K562 (cell line): Measurements from ENCODE around the gene MAP2K4. TPM values are rescaled to one million over a fixed set of nuclear protein-coding genes. Genes with fewer than 3 reads are reported as not detected.

ENCODE experiments used
- ATAC-seq: fragments of 200-7000 bp; cut with Tn5 transposase; 3 replicates; pipeline ENCODE4 v1.9.1; 2020; ENCODE audit warnings: moderate library complexity
- BruUV-seq: library from RNA; stranded (reverse); fragments of 400-500 nt; replicated peaks from 2 replicates; lab custom pipeline; 2021; lab: Mats Ljungman, UMichigan
- CTCF ChIA-PET: fragments of 300-600 bp; formaldehyde crosslinking; extraction: SDS; loops from one replicate; lab custom pipeline; 2021; ENCODE audit warnings: low intra/inter-chr PET ratio; lab: Yijun Ruan, JAX
- POLR2A ChIA-PET: fragments of 300-600, 350-650 bp; sonication (Branson Sonifier 250); formaldehyde crosslinking; extraction: SDS; loops from one replicate; lab custom pipeline; 2021; ENCODE audit warnings: antibody characterized with exemption, inconsistent platforms; lab: Yijun Ruan, JAX
- DNase-seq, 4 experiments: peaks; one replicate each; pipeline versions ENCODE4 v3.0.0 to v3.0.0-alpha.2; 2011 to 2018; ENCODE audit warnings: low spot score in 3 of 4, mixed read lengths in 3 of 4; ENCODE audit errors: extremely low read depth in 1 of 4
- FAIRE-seq: peaks from 2 replicates; lab custom pipeline; 2011; peaks lifted over from hg19 to GRCh38; lab: Jason Lieb, UNC
- H2AFZ ChIP-seq: 2 replicates; pipeline ENCODE4 v1.6.0; 2011; ENCODE audit warnings: low read depth, low read length, control low read depth, inconsistent platforms
- H3K27ac ChIP-seq: fragments of 200-600 bp; 3 replicates; pipeline ENCODE4 v1.8.0; 2011; ENCODE audit warnings: low read depth, mild to moderate bottlenecking, control low read depth, inconsistent platforms, low read length, moderate library complexity, mixed read lengths; ENCODE audit errors: extremely low read depth
- H3K27me3 ChIP-seq, 2 experiments: fragments of 300-600 bp in 1 of 2; 2 replicates in 1 of 2; 3 replicates in 1 of 2; pipeline versions ENCODE4 v1.6.0 to v1.8.0; 2011; ENCODE audit warnings: inconsistent platforms in 2 of 2, low read length in 2 of 2, mild to moderate bottlenecking in 1 of 2, mixed read lengths in 1 of 2, moderate library complexity in 1 of 2; ENCODE audit not compliant: control insufficient read depth in 2 of 2, insufficient read depth in 2 of 2
- H3K36me3 ChIP-seq: fragments of 300-600 bp; 3 replicates; pipeline ENCODE4 v1.8.0; 2011; ENCODE audit warnings: mild to moderate bottlenecking, low read length, inconsistent platforms; ENCODE audit not compliant: control insufficient read depth, insufficient read depth
- H3K4me1 ChIP-seq, 2 experiments: fragments of 200-600 bp in 1 of 2; replicated peaks in 1 of 2; 2 replicates in 1 of 2; 3 replicates in 1 of 2; pipeline versions ENCODE4 v1.5.1 to v1.8.0; 2011; ENCODE audit warnings: inconsistent platforms in 2 of 2, low read length in 2 of 2, mild to moderate bottlenecking in 1 of 2, mixed read lengths in 1 of 2, moderate library complexity in 1 of 2; ENCODE audit not compliant: control insufficient read depth in 2 of 2, insufficient read depth in 2 of 2
- H3K4me2 ChIP-seq: 2 replicates; pipeline ENCODE4 v1.6.1; 2011; ENCODE audit warnings: low read length, control low read depth, inconsistent platforms, mixed read lengths; ENCODE audit not compliant: insufficient read depth
- H3K4me3 ChIP-seq: fragments of 200-600 bp; sonication (generic), shearing (Covaris generic); 2 replicates; pipeline ENCODE4 v1.5.1; 2016; ENCODE audit warnings: control low read depth, inconsistent platforms
- H3K79me2 ChIP-seq: fragments of 200-600 bp; 3 replicates; pipeline ENCODE4 v1.8.0; 2011; ENCODE audit warnings: low read length, inconsistent platforms; ENCODE audit not compliant: control insufficient read depth, insufficient read depth
- H3K9ac ChIP-seq, 2 experiments: 2 replicates each; pipeline versions ENCODE4 v1.6.0 to v1.6.1; 2011; ENCODE audit warnings: low read depth in 2 of 2, low read length in 2 of 2, control low read depth in 1 of 2, inconsistent platforms in 1 of 2, mild to moderate bottlenecking in 1 of 2, mixed read lengths in 1 of 2; ENCODE audit not compliant: insufficient read depth in 1 of 2
- H3K9me1 ChIP-seq: one replicate; pipeline ENCODE4 v1.6.0; 2011; ENCODE audit warnings: inconsistent platforms, mild to moderate bottlenecking, low read length, moderate library complexity; ENCODE audit not compliant: control insufficient read depth, insufficient read depth
- H3K9me3 ChIP-seq: replicated peaks from 2 replicates; pipeline ENCODE4 v1.5.1; 2011; ENCODE audit warnings: low read depth, low read length, inconsistent platforms; ENCODE audit not compliant: control insufficient read depth, insufficient read depth
- H4K20me1 ChIP-seq: replicated peaks from 2 replicates; pipeline ENCODE4 v1.6.1; 2011; ENCODE audit warnings: low read length, inconsistent platforms, mixed read lengths; ENCODE audit not compliant: control insufficient read depth, insufficient read depth
- ATF2 ChIP-seq: sonication (generic); formaldehyde crosslinking; IDR thresholded peaks from 2 replicates; pipeline ENCODE4 v1.8.1; 2022; ENCODE audit warnings: missing genetic modification reagents
- BCLAF1 ChIP-seq, 2 experiments: fragments of 450-650 bp in 1 of 2; IDR thresholded peaks; 2 replicates each; pipeline ENCODE4 v1.6.1; 2011 to 2017; ENCODE audit warnings: low read depth in 2 of 2, antibody characterized with exemption in 1 of 2, borderline replicate concordance in 1 of 2, low read length in 1 of 2, mild to moderate bottlenecking in 1 of 2, mixed read lengths in 1 of 2; ENCODE audit not compliant: control insufficient read depth in 1 of 2
- FOXA3 ChIP-seq, 2 experiments: fragments of 450-650 bp in 1 of 2; sonication (generic) in 1 of 2; formaldehyde crosslinking; IDR thresholded peaks in 1 of 2; conservative IDR thresholded peaks in 1 of 2; 2 replicates each; pipeline versions ENCODE4 v1.4.0 to v1.8.0; 2020 to 2022; ENCODE audit warnings: mild to moderate bottlenecking in 2 of 2, missing genetic modification reagents in 1 of 2
- FOXK2 ChIP-seq, 2 experiments: fragments of 450-650 bp; IDR thresholded peaks in 1 of 2; conservative IDR thresholded peaks in 1 of 2; 2 replicates each; pipeline ENCODE4 v1.6.1; 2016; ENCODE audit warnings: low read depth in 2 of 2, mild to moderate bottlenecking in 1 of 2
- FOXM1 ChIP-seq, 2 experiments: fragments of 450-650 bp in 1 of 2; sonication (generic) in 1 of 2; formaldehyde crosslinking in 1 of 2; IDR thresholded peaks; 2 replicates each; pipeline versions ENCODE4 v1.6.1 to v1.9.0; 2017 to 2022; ENCODE audit warnings: low read depth in 2 of 2, mild to moderate bottlenecking in 2 of 2, missing genetic modification reagents in 1 of 2, moderate library complexity in 1 of 2
- POLR2H ChIP-seq: IDR thresholded peaks from 2 replicates; pipeline ENCODE4 v1.6.1; 2016; ENCODE audit warnings: missing genetic modification characterization, low read depth, mild to moderate bottlenecking, control low read depth, missing compliant biosample characterization, moderate library complexity
- in situ Hi-C: fragments of 300-500 bp; cut with MboI; formaldehyde crosslinking; loops from 4 replicates; pipeline ENCODE4 v1.15.0; 2018; ENCODE audit warnings: inconsistent platforms, mixed read lengths
- intact Hi-C: fragments of 100-400 bp; cut with micrococcal nuclease; formaldehyde crosslinking; loops from 2 replicates; pipeline ENCODE4 v1.14.2; 2022
- polyA plus RNA-seq, 8 experiments: library from polyadenylated mRNA; depleted of rRNA in 4 of 8; stranded (reverse) in 5 of 8; unstranded in 3 of 8; fragments of >200 nt; fragmentation: Nextera tagmentation in 2 of 8; fragmentation: Illumina TruSeq in 1 of 8; extraction: Ambion mirVana in 2 of 8; extraction: Trizol in 1 of 8; gene quantifications; 2 replicates each; pipeline versions ENCODE4 v1.2.1 to v1.2.3, GENCODE V29; 2011 to 2014; ENCODE audit warnings: inconsistent platforms in 1 of 8, missing spikeins in 1 of 8
- total RNA-seq, 7 experiments: library from RNA; depleted of rRNA in 6 of 7; stranded (reverse); fragments of >200 nt in 6 of 7; fragmentation: Illumina TruSeq in 2 of 7; extraction: Trizol in 2 of 7; gene quantifications; 2 replicates each; pipeline versions ENCODE4 v1.2.1 to v1.2.3, GENCODE V29; 2011 to 2021; ENCODE audit warnings: low replicate concordance in 1 of 7

MAP2K4 gene
- total and polyA plus RNA-seq, 9 of the 15 experiments (the other 6 are each of a cell fraction or from before 2014, with no cell fraction given) = 3.0 to 15.9 (median 10.8) TPM

GRCh38 chr17:12098568-12098967 lies 77.9 kb downstream of the MAP2K4 start:
- no peak for ATAC-seq
- no peaks in the 10 kb centered on the region for H3K4me1 ChIP-seq
- TF ChIP-seq POLR2H (no peak), FOXK2 (conservative IDR thresholded peaks at IDR 0.05 in 1 of 2, IDR thresholded peaks at IDR 0.05 in 1 of 2; ENCODE audit: low read depth in 2 of 2) (no peak), BCLAF1 (IDR thresholded peaks at IDR 0.05; ENCODE audit: borderline replicate concordance in 1 of 2, control insufficient read depth in 1 of 2, low read depth in 2 of 2, low read length in 1 of 2) (no peak), FOXM1 (IDR thresholded peaks at IDR 0.05; ENCODE audit: low read depth) (no peak), FOXM1 (CRISPR knock-in tag; IDR thresholded peaks at IDR 0.05; ENCODE audit: low read depth) (no peak), FOXA3 (CRISPR knock-in tag; conservative IDR thresholded peaks at IDR 0.05 in 1 of 2, IDR thresholded peaks at IDR 0.05 in 1 of 2) (no peak), ATF2 (CRISPR knock-in tag) (no peak)
- TF ChIP-seq, all 486 proteins: peak for 0
- H3K27me3 ChIP-seq = no peaks in the 10 kb centered on the region
- H3K27ac ChIP-seq = no peak overlapping the region
- peaks cover 10% of the 10 kb centered on the region; the same call in 1 of the 3 replicates for H3K36me3 ChIP-seq
- H3K9ac ChIP-seq = no peak overlapping the region
- no peak overlapping the region for H3K4me2 ChIP-seq
- POLR2A ChIA-PET = no interaction called here
- no TSS peak for BruUV-seq
- no peak overlapping the region for H2AFZ ChIP-seq
- DNase-seq = no peak
- no peaks in the 10 kb centered on the region for H3K9me3 ChIP-seq
- H4K20me1 ChIP-seq = no peaks in the 10 kb centered on the region
- no peaks in the 10 kb centered on the region for H3K9me1 ChIP-seq
- H3K79me2 ChIP-seq = no peaks in the 10 kb centered on the region
- CTCF ChIA-PET = no interaction called here
- FAIRE-seq = no peak
- H3K4me3 ChIP-seq = no peak overlapping the region
- intact Hi-C loops (no loop called here), in situ Hi-C loops (no loop called here)
